HG03432 (cell line): ENCODE measurements around the gene CDH11.

Source experiments
- ATAC-seq: cut with Tn5 transposase; IDR thresholded peaks from one replicate; pipeline ENCODE4 v1.9.1; 2021; ENCODE audit warnings: mild to moderate bottlenecking, moderate library complexity; ENCODE audit not compliant: unreplicated experiment

CDH11 gene

DNA sequence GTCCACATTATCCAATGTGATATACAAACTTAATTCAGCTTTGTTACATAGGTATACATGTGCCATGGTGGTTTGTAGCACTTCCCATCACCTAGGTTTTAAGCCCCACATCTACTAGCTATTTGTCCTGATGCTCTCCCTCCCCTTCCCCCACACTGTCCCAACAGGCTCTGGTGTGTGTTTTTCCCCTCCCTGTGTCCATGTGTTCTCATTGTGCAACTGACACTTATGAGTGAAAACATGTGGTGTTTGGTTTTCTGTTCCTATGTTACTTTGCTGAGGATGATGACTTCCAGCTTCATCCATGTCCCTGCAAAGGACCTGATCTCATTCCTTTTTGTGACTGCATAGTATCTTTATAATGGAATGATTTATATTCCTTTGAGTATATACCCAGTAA lies 196.7 kb downstream of the CDH11 start:
- no peak for ATAC-seq

DNA sequence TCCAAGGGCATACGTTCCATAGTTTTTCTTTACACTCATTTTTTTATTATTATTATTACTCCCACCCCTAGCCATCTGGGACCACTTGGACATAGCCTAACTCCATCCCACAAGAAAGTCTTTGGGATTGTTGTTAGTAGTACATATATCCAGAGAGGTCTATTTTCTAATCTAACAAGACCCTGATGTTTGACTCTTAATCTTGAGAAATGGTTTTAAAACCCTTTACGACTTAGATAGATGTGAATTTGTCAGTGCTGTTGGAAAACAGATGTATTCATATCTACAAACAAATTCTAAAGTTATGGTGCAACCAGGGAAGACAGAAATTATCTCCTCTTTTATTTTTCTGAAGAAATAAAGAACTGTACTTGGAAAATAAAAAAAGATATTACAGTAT lies 197.8 kb downstream of the CDH11 start:
- no peak for ATAC-seq

GRCh38 chr16:64919929-64920607 lies 201.8 kb downstream of the CDH11 start:
- ATAC-seq = no peak

- ATAC-seq = no peak
Measured at GRCh38 chr16:64919141-64919540, 202.7 kb downstream of the CDH11 start.

DNA sequence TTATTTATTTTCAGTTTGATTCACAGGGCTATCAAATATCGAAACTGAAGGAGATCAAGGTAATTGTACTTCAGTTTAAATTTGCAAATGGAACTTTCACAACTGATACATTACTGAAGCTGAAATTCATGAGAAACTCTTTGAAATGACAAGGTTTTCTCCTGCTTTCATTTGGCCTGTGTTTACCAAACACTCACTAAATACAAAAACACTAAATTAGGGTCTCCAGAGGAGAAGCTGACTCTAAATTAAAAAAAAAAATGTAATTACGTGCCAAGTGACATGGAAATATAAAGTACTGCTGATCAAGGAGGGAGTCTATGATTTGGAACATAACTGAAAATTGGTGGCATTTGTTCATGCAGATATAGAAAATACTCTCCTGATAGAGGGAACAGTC lies 205.8 kb downstream of the CDH11 start:
- ATAC-seq = no peak

DNA sequence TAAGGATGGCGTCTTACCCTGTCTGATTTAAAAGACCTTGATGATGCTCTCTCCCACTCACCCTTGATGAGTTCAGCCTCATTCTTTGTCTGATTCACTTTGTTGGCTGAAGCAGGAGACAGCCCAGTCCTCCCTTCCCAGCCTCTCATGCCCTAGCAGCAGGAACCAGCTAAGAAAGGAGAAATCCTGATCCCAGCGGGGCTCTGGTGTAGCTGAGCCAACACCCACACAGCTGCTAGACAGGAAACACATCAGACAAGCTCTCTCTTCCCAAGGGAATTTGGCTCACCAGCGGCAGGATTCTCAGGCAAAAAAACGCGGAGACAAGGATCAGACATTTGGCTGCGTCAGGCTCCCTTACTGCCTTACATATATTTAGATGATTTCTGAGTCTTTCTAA lies 211.5 kb downstream of the CDH11 start:
- ATAC-seq = no peak

- no peak for ATAC-seq
Measured at GRCh38 chr16:64907844-64908243, 214.0 kb downstream of the CDH11 start.

GRCh38 chr16:64903770-64904169 lies 218.1 kb downstream of the CDH11 start:
- no peak for ATAC-seq

DNA sequence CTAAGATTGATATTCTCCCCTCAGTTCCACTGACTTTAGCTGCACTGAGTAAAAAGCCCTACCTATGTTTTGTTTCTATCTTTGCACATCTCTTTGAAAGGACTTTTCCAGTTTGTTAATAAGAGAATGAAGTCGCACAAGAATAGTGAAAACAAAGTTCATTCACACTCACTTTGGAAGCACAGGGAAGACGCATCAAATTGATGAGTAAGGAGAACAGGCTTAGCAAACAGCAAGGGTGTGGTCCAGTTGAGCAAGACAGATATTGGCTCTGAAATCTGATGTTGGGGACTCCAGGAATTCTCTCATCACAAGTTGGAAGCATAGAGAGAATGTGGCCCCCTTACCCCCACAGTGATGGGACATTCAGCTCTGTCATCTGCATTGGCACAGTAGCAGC lies 221.3 kb downstream of the CDH11 start:
- no peak for ATAC-seq

- ATAC-seq = no peak
Measured at GRCh38 chr16:64900019-64900418, 221.8 kb downstream of the CDH11 start.

- ATAC-seq = no peak
Measured at GRCh38 chr16:64898159-64898558, 223.7 kb downstream of the CDH11 start.
